GM12865 (cell line): ENCODE measurements around the gene RIBC1.
"Not testable (repeated sequence)": the region's sequence is repeated elsewhere in the genome, so short reads cannot be mapped to it uniquely, and the experiment has no call there.

Source experiments
- DNase-seq: peaks from one replicate; pipeline ENCODE4 v3.0.0; 2010; ENCODE audit warnings: low read depth
- H3K4me3 ChIP-seq: 2 replicates; pipeline ENCODE4 v1.5.1; 2011; ENCODE audit warnings: mild to moderate bottlenecking, low read depth, low read length, control low read depth
- CTCF ChIP-seq: IDR thresholded peaks from 2 replicates; pipeline ENCODE4 v1.5.1; 2011; ENCODE audit warnings: low read length, control low read depth, low read depth, inconsistent platforms; ENCODE audit not compliant: insufficient read depth; ENCODE audit errors: missing control alignments

The RIBC1 gene

GRCh38 chrX:53456254-53456653 lies 33.6 kb downstream of the RIBC1 start:
- no peak for DNase-seq
- no peak for TF ChIP-seq CTCF
- no peak overlapping the region for H3K4me3 ChIP-seq

DNA sequence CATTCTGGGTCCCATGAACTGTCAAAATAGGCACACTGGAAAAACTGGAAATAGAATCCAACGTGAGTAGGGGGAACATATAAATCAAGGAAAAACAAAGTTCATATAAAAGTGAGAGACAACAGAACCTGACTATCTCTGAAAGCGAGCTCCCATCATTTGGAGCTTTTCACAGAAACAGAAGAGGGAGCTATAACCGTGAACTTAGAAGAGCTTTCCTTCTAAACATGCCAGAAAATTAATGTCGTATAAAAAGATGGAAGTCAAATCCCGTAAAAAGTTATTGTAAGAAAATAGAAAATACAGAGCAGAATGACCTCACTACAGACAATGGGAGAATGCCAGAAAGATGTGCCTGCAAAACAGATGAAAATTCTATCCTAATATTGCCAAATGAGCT lies 35.4 kb downstream of the RIBC1 start:
- TF ChIP-seq CTCF, result no peak
- no peak overlapping the region for H3K4me3 ChIP-seq
- no peak for DNase-seq

DNA sequence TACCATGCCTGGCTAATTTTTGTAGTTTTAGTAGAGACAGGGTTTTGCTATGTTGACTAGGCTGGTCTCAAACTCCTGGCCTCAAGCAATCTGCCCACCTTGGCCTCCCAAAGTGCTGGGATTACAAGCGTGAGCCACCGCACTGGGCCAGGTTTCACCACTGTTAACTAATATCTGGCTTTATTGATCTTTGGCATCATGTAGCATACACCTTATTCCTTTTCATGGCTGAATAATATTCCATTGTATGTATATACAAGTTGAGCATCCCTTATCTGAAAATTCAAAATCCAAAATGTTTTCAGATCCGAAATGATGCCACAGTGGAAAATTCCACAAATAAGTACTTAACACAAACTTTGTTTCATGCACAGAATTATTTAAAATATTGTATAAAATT lies 46.0 kb downstream of the RIBC1 start:
- DNase-seq, H3K4me3 ChIP-seq: not testable (repeated sequence)

DNA sequence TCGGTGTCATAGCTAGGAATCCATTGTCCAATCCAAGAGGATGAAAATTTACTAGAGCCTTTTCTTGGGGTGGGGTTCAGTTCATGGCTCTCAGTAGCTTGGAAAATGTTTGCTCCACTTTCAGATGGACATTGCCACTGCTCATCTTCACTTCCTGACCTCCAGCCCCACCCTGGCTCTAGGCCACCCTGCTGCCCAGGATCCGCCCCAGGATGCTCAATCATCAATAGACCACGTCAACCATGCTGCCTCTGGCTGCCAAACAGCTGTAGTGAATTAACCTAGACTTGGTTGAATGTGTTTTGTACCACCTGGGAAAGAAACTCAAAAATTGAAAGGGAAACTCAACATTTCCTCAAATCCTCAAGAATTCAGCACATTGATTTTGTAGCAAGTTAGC lies 48.7 kb downstream of the RIBC1 start:
- H3K4me3 ChIP-seq, result no peak overlapping the region
- no peak for TF ChIP-seq CTCF
- no peak for DNase-seq

GRCh38 chrX:53474707-53475106 lies 52.0 kb downstream of the RIBC1 start:
- no peak overlapping the region for H3K4me3 ChIP-seq
- TF ChIP-seq CTCF, result no peak
- DNase-seq, result no peak

DNA sequence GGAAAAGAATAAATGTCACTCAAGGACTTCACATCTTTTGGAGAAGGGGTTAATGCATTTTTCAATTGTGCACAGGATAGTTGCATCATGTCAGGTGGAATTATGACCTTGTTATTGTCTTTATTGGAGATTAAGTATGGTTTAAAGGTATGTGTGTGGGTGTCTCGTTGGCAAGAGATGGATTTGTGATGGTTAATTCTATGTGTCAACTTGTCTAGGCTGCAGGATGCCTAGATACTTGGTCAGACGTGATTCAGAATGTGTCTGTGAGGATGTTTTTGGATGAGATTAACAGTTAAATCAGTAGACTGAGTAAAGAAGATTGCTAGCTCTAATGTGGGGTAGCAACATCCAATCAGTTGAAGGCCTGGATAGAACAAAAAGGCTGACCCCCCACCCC lies 53.7 kb downstream of the RIBC1 start:
- TF ChIP-seq CTCF, result no peak
- H3K4me3 ChIP-seq, result no peak overlapping the region
- DNase-seq, result no peak

GRCh38 chrX:53479301-53479700 lies 56.6 kb downstream of the RIBC1 start:
- DNase-seq, result peak; percentile 4
- TF ChIP-seq CTCF, result no peak
- no peak overlapping the region for H3K4me3 ChIP-seq
